D341Med (cell line): ENCODE data around the gene SESN3.

Experiments
- DNase-seq: peaks from one replicate; pipeline ENCODE4 v3.0.0; 2012; ENCODE audit warnings: low spot score

Gene SESN3

DNA sequence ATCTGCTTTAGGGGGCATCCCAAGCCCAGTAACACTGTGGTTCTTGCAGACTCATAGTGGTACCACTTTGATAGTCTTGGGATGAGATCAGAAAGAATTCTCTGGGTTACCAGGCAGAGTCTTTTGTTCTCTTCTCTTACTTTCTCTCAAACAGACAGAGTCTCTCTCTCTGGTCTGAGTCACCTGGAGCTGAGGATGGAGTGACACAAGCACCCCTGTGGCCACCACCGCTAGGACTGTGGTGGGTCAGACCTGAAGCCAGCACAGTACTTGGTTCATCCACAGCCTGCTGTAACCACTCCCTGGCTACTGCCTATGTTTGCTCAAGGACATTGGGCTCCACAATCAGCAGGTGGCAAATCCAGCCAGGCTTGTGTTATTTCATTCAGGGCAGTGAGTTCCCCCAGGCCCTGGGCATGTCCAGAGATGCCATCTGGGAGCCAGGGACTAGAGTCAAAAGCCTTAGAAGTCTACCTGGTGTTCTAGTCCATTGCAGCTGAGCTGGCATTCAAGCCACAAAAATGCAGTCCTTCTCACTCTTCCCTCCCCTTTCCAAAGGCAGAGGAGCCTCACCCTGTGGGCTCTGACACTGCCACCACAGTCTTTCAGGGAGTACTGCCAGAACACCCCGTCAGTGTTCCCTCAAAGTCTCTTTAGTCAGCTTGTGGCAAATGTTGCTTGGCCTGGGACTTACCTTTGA lies 111.5 kb downstream of the SESN3 start:
- no peak for DNase-seq

DNA sequence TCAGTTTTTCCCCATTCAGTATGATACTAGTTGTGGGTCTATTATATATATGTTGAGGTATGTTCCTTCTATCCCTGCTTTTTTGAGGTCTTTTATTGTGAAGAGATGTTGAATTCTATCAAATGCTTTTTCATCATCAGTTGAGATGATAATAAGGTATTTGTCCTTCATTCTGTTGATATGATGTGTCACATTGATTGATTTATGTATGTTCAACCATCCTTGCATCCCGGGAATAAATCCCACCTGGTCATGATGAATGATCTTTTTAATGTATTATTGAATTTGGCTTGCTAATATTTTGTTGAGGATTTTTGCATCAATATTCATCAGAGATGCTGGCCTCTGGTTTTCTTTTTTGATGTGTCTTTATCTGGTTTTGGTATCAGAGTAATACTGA lies 115.4 kb downstream of the SESN3 start:
- no peak for DNase-seq
